Stimulated activated CD4-positive, alpha-beta T cell treated with anti-CD3 and anti-CD28 coated beads, Interleukin-1b, Interleukin-23, amount 100 ng/mL, for 24 hours (primary cell): ENCODE results near the gene NR2F1-AS1.

ENCODE experiments used
- DNase-seq, 4 experiments: peaks; one replicate each; pipeline ENCODE4 v3.0.0-alpha.2; 2020; ENCODE audit warnings: low read depth in 4 of 4, low spot score in 1 of 4

The NR2F1-AS1 gene

GRCh38 chr5:93603078-93603792, 22.2 kb upstream of the NR2F1-AS1 start:
- no peak for DNase-seq

- no peak for DNase-seq
These were observed 21.4 kb upstream of the NR2F1-AS1 start for GRCh38 chr5:93602241-93603077.

DNA sequence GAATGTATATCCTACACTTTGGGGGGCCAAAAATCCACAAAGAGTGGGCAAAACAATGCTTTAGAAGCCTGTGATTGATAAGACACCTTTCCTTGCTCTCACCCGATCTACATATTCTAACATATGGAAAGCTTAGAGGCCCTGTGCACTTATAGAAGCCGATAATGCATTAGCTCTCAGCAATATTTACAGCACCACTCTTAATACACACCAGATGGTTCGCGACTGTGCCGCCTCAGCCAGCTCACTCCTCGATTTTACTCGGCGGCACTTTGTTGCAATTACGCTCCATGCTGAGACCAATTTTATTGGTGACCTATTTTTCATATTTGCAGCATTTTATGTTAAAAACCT, 20.8 kb upstream of the NR2F1-AS1 start:
- no peak for DNase-seq

DNA sequence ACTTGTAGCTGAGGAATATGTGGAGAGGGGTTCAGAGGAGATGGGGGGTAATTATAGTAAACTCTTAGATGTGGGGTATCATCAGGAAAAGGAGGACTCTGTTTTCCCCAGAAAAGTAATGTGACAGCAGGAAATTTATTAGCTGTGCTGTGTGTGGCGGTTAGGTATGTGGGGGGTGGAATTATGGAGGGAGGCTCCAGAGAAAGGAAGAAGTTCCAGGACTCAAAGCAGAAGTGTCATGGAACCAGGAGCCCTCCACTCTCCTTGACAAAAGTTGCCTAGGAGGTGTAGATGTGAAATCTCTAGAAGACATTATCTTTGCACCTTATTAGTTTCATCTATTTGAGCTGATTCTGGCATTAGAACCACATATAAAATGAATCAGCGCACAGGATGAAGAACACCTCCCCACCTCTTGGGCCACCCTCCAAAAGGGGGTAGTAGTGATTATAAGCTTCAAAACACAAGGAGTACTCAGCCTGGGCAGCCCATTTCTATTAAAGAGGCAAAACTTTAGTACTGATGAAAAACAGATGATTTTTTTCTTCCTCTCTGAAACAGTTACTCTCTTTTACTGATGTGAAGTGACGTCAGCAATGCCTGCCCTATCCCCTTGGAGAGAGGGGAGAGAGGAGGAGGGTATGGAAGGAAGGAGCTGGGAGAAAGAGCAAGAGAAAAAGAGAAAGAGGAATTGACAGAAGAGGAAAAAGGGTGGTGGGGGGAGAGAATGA, 20.2 kb upstream of the NR2F1-AS1 start:
- DNase-seq, result no peak

GRCh38 chr5:93600409-93601070, 19.5 kb upstream of the NR2F1-AS1 start:
- no peak for DNase-seq

- DNase-seq, result no peak
These were observed 18.5 kb upstream of the NR2F1-AS1 start for GRCh38 chr5:93599399-93600120.

DNA sequence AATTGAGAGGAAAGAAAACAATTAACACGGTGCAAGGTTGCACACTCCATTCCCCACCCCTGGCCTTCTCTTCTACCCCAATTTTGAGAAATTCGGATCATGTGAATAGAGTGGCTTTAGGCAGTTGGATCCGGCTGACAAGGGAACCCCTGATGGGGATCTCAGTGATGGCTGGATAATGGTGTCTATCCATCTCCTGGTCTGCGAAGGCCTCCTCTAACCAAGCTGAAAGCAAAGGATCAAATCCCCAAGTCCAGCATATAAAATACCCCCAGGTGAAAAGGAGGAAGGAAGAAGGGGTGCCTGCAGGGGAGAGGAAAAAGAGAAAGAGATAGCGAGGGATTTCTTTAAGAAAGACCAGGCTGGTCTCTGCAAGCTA, 18.0 kb upstream of the NR2F1-AS1 start:
- DNase-seq, result no peak

DNA sequence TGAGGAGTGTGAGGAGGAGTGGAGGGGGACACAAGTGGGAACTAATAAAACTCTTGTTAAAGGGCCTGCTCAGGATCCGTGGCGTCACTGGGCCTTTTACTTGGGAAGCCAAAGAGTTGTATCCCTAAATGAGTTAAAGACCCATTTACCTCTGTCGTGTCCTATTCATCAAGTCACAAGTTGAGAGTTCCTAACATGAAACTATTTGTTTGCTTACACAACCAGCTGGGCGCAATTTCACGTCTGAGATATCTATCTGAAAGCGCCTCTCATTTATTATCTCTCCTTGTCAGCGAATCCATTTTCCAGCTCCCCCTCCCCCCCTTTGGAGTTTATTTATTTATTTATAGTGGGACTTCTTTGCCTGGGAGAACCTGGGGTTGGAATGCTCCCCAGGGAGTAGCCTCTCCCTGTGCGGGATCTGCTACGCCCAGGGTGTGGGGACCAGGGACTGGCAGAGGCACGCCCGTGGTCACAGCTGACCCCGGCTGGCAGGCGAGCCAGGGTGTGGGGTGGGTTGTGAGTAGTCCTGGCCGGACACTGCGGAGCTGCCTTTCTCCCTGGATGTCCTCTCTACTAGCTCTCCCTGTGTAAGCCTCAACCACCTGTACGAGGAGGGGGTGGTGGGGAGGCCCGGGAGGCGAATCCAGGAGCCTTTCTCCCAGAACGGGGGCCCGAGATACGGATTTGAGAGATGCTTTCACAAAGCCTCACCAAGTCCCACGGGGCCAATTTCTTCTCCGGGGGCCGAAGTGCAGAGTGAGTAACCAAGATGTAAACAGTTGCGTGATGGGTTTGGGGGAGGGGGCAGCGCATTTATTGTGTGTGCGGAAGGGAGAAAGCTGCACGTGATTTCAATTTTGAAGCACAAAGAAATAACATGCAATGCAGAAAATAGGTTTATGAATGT, 17.3 kb upstream of the NR2F1-AS1 start:
- no peak for DNase-seq

DNA sequence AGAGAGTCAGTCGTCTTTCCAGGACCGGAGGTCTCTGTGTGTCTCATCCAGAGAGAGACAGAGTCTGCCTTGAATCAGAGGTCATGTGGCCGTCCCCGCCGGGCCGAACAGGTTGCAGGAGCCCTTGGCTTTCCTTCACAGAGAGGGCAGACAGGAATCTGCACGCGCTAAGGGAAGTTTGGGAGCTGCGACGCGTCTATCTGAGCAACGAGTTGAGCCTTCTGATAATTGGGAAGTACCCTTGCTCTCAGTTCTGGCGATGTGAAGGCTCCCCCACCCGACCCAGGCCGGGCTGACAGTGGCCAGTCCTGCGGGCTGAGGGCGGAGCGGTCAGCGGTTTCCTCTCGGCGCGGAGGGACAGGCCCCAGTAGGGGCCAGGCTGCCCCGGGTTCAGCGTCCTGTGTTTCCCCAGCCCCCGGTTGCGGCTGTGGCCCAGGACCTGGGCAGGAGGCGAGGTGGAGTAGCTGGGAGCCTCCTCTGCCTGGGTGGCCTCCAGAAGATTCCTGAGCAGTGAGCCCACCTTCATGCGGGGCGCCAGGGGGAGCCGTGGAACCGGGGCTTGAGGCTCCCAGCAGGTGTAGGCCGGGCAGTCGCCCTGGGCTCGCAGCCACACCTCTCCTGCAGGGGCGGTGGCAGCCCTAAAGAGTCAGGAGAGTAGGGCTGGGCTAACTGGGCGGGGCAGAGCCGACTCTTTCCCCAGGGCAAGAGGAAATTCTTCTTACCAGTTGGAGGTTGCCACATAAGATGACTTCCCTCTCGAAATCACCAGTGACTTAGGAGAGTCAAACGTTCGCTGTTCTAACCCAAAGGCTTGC, 15.9 kb upstream of the NR2F1-AS1 start:
- DNase-seq, result no peak

DNA sequence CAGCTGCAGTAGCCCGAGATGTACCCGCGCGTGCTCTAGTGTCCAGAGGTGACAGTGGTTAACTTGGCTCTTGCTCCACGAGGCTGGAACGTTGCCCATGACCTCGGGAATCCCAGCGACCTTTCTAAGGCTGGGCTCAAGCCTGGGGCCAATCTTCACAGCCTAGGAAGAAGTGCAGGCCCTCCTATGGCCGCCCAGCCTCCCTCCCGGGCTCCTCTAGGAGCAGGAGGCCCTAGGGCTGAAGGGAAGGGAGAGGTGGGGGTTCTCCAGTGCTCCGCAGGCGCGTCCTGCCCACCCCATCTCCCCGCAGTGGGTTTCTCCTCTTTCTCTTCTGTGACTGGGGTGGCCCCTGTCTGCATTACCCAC, 15.3 kb upstream of the NR2F1-AS1 start:
- DNase-seq, result no peak

GRCh38 chr5:93595420-93596147, 14.6 kb upstream of the NR2F1-AS1 start:
- no peak for DNase-seq

DNA sequence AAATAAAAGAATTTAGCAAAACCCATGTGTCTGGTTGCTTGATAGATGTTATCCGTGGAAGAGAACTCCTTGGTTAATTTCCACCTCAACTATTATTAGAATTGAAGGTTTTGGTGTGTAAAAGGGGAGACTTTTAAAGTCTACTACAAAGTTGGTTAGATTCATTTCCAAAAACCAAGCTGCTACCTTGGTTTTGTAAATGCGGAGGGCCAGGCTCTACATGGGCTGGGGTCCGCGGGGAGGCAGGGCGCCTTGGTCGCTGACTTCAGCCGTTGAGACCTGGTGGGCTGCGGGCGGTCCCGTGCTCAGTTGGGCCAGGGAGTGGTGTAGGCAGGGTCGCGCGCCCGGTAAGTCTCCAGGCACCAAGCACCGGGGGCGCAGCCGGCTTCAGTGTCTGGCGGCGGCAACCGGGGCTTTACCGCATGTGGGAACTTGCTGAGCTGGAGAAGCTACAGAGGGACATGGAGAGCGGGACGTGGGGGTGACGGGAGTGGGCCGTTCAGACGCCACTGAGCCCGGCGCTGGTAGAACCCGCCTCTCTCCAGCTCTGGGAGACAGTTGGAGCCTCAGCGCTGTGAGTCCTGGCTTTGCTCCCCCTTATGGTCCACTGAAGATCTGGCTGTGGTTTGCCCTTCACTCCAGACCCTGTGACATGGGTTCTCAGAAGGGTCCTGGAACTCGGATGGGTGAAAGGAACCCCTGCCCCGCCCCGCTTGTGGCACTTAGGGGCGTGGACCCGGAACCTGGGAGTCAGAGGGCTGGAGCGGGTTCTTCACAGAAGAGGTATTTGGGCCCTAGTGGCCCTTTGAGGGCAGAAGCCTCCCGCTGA, 13.8 kb upstream of the NR2F1-AS1 start:
- DNase-seq, result no peak

GRCh38 chr5:93593476-93594131, 12.6 kb upstream of the NR2F1-AS1 start:
- DNase-seq, result no peak

DNA sequence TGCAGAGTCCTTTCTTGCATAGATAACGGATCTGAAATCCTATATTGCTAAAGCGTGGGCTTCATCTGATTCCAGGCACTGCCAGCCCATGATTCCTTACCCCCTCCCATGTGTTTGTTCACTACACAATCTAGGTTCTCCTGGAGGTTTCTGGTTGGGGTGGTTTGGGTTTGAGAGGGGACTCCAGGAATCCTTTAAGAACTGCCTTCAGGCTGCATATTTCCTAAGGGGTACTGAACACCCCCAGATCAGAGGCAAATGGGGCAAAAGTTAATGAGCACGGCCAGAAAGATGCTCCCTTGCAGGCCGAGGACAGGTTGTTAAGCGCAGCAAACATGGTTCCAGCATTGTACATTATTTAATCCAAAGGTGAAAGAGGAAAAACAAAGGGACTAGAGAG, 11.9 kb upstream of the NR2F1-AS1 start:
- no peak for DNase-seq

GRCh38 chr5:93591323-93591945, 10.4 kb upstream of the NR2F1-AS1 start:
- DNase-seq, result no peak

- no peak for DNase-seq
These were observed 9.5 kb upstream of the NR2F1-AS1 start for GRCh38 chr5:93590493-93590892.

DNA sequence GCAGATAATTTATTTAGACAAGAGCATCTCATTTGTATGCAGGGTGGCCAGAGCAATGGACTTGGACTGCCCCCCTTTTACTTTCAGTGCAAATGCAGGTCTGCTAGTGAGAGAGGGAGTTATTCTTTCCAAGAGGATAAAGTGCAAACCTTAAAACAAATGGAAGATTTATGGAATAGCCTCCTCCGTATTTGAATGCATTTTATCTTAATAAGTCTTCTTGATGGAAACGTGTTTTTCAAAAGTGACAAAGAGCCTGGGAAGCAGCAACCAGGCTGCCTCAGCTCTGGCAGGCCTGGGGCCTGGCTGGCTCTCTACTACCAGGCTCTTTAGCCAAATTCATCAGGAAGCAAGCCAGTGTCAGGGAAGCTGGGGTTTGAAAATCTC, 8.8 kb upstream of the NR2F1-AS1 start:
- no peak for DNase-seq
